HEK293 (cell line): ENCODE measurements around the gene TRIM23.
A peak's percentile ranks its signal among the peaks of the same experiment; 100 is the strongest.

Experiments
- ATF2 ChIP-seq: fragments of 450-650 bp; formaldehyde crosslinking; IDR thresholded peaks from 2 replicates; pipeline ENCODE4 v1.5.1; 2016; ENCODE audit warnings: missing biosample characterization, missing genetic modification characterization, low read depth
- HOXA7 ChIP-seq: sonication (generic); formaldehyde crosslinking; IDR thresholded peaks from 2 replicates; pipeline ENCODE4 v1.8.1; 2022; ENCODE audit warnings: missing genetic modification reagents, borderline replicate concordance
- PRDM6 ChIP-seq: fragments of 450-650 bp; formaldehyde crosslinking; IDR thresholded peaks from 2 replicates; pipeline ENCODE4 v1.5.1; 2017; ENCODE audit warnings: missing biosample characterization, missing genetic modification characterization
- TRIM28 ChIP-seq: IDR thresholded peaks from 2 replicates; pipeline ENCODE4 v1.6.1; 2011; ENCODE audit warnings: low read length, control low read depth, borderline replicate concordance
- YY1 ChIP-seq: fragments of 450-650 bp; formaldehyde crosslinking; IDR thresholded peaks from 2 replicates; pipeline ENCODE4 v1.5.1; 2018; ENCODE audit warnings: missing biosample characterization, missing genetic modification characterization
- ZBTB11 ChIP-seq: fragments of 450-650 bp; formaldehyde crosslinking; conservative IDR thresholded peaks from 2 replicates; pipeline ENCODE4 v1.5.1; 2016; ENCODE audit warnings: low read depth, missing biosample characterization, missing genetic modification characterization
- ZFP41 ChIP-seq: fragments of 450-650 bp; formaldehyde crosslinking; IDR thresholded peaks from 2 replicates; pipeline ENCODE4 v1.5.1; 2016; ENCODE audit warnings: missing biosample characterization, missing genetic modification characterization, borderline replicate concordance
- ZNF140 ChIP-seq: fragments of 450-650 bp; formaldehyde crosslinking; IDR thresholded peaks from 2 replicates; pipeline ENCODE4 v1.5.1; 2016; ENCODE audit warnings: missing biosample characterization, missing genetic modification characterization
- ZNF157 ChIP-seq: fragments of 450-650 bp; formaldehyde crosslinking; IDR thresholded peaks from 2 replicates; pipeline ENCODE4 v1.5.1; 2016; ENCODE audit warnings: missing biosample characterization, missing genetic modification characterization
- ZNF18 ChIP-seq: fragments of 450-650 bp; formaldehyde crosslinking; IDR thresholded peaks from 2 replicates; pipeline ENCODE4 v1.5.1; 2016; ENCODE audit warnings: missing biosample characterization, missing genetic modification characterization
- ZNF221 ChIP-seq: fragments of 450-650 bp; formaldehyde crosslinking; IDR thresholded peaks from 2 replicates; pipeline ENCODE4 v1.5.1; 2017; ENCODE audit warnings: missing biosample characterization, missing genetic modification characterization, borderline replicate concordance
- ZNF239 ChIP-seq: fragments of 450-650 bp; formaldehyde crosslinking; IDR thresholded peaks from 2 replicates; pipeline ENCODE4 v1.5.1; 2016; ENCODE audit warnings: missing biosample characterization, missing genetic modification characterization
- ZNF24 ChIP-seq: fragments of 450-650 bp; formaldehyde crosslinking; IDR thresholded peaks from 2 replicates; pipeline ENCODE4 v1.5.1; 2016; ENCODE audit warnings: missing biosample characterization, missing genetic modification characterization
- ZNF274 ChIP-seq, 2 experiments: fragments of 200-500 bp in 1 of 2; fragments of 450-650 bp in 1 of 2; sonication (Bioruptor generic) in 1 of 2; formaldehyde crosslinking in 1 of 2; IDR thresholded peaks; 2 replicates each; pipeline versions ENCODE4 v1.5.1 to v1.6.1; 2014 to 2016; ENCODE audit warnings: borderline replicate concordance in 1 of 2, inconsistent platforms in 1 of 2, low read length in 1 of 2, missing biosample characterization in 1 of 2, missing genetic modification characterization in 1 of 2
- ZNF280C ChIP-seq: fragments of 450-650 bp; formaldehyde crosslinking; IDR thresholded peaks from 2 replicates; pipeline ENCODE4 v1.5.1; 2016; ENCODE audit warnings: missing biosample characterization, missing genetic modification characterization
- ZNF302 ChIP-seq: fragments of 450-650 bp; formaldehyde crosslinking; IDR thresholded peaks from 2 replicates; pipeline ENCODE4 v1.5.1; 2016; ENCODE audit warnings: missing biosample characterization, missing genetic modification characterization, low read depth
- ZNF335 ChIP-seq: fragments of 450-650 bp; formaldehyde crosslinking; conservative IDR thresholded peaks from 2 replicates; pipeline ENCODE4 v1.5.1; 2016; ENCODE audit warnings: missing biosample characterization, missing genetic modification characterization
- ZNF37A ChIP-seq: fragments of 450-650 bp; IDR thresholded peaks from 2 replicates; pipeline ENCODE4 v1.5.1; 2018; ENCODE audit warnings: missing biosample characterization, missing genetic modification characterization
- ZNF398 ChIP-seq: fragments of 450-650 bp; formaldehyde crosslinking; IDR thresholded peaks from 2 replicates; pipeline ENCODE4 v1.5.1; 2017; ENCODE audit warnings: missing biosample characterization, missing genetic modification characterization
- ZNF510 ChIP-seq: fragments of 450-650 bp; formaldehyde crosslinking; IDR thresholded peaks from 2 replicates; pipeline ENCODE4 v1.5.1; 2018; ENCODE audit warnings: mild to moderate bottlenecking, missing genetic modification characterization, missing biosample characterization; ENCODE audit not compliant: insufficient replicate concordance
- ZNF529 ChIP-seq: fragments of 450-650 bp; formaldehyde crosslinking; IDR thresholded peaks from 2 replicates; pipeline ENCODE4 v1.5.1; 2017; ENCODE audit warnings: missing genetic modification characterization, missing biosample characterization; ENCODE audit not compliant: insufficient replicate concordance
- ZNF558 ChIP-seq: fragments of 450-650 bp; formaldehyde crosslinking; IDR thresholded peaks from 2 replicates; pipeline ENCODE4 v1.5.1; 2016; ENCODE audit warnings: missing biosample characterization, missing genetic modification characterization
- ZNF629 ChIP-seq: fragments of 450-650 bp; formaldehyde crosslinking; IDR thresholded peaks from 2 replicates; pipeline ENCODE4 v1.5.1; 2017; ENCODE audit warnings: missing biosample characterization, missing genetic modification characterization
- ZNF707 ChIP-seq: fragments of 450-650 bp; formaldehyde crosslinking; IDR thresholded peaks from 2 replicates; pipeline ENCODE4 v1.5.1; 2016; ENCODE audit warnings: missing biosample characterization, missing genetic modification characterization

TRIM23 gene

GRCh38 chr5:65624571-65625555 is 730 bp upstream of the TRIM23 start, which contains the start of the genes SHLD3 and TRAPPC13 (continued):
- TF ChIP-seq HOXA7 (CRISPR knock-in tag): no peak
- TF ChIP-seq ZNF24 (tag by site-specific recombination): no peak
- no peak for TF ChIP-seq ZNF18
- no peak for TF ChIP-seq ZNF302 (tag by site-specific recombination)
- no peak for TF ChIP-seq ZNF529 (tag by site-specific recombination)
- TF ChIP-seq ZNF280C: no peak
- no peak for TF ChIP-seq ZNF558 (tag by site-specific recombination)
- TF ChIP-seq ZNF707 (tag by site-specific recombination): no peak
- no peak for TF ChIP-seq ZNF274 (IDR thresholded peaks at IDR 0.05; ENCODE audit: low read length)
- TF ChIP-seq ZNF274 (tag by site-specific recombination; IDR thresholded peaks at IDR 0.05; ENCODE audit: borderline replicate concordance): no peak
- TF ChIP-seq ZNF510 (tag by site-specific recombination): no peak
- TF ChIP-seq ZNF629 (tag by site-specific recombination): peak; percentile 61
- peak; percentile 47; the same call in 1 of the 2 replicates for TF ChIP-seq YY1 (tag by site-specific recombination)
- TF ChIP-seq ZFP41: no peak
- no peak for TF ChIP-seq ZNF157
- no peak for TF ChIP-seq PRDM6 (tag by site-specific recombination)
- TF ChIP-seq ZNF221 (tag by site-specific recombination): no peak
- peak; percentile 48 for TF ChIP-seq ZNF335 (tag by site-specific recombination)
- no peak for TF ChIP-seq ZNF239 (tag by site-specific recombination)
- no peak for TF ChIP-seq ZNF398 (tag by site-specific recombination)
- peak; percentile 75 for TF ChIP-seq TRIM28
- TF ChIP-seq ZNF37A (tag by site-specific recombination): no peak
- no peak for TF ChIP-seq ATF2 (tag by site-specific recombination)
- TF ChIP-seq ZBTB11 (tag by site-specific recombination): peak; percentile 83
- no peak for TF ChIP-seq ZNF140 (tag by site-specific recombination)
